Dedifferentiated amniotic fluid mesenchymal stem cell (primary cell): ENCODE results near the gene PIK3R6.

ENCODE experiments used
- DNase-seq: peaks from one replicate; pipeline ENCODE4 v3.0.0-alpha.2; 2016; ENCODE audit errors: extremely low spot score

PIK3R6 gene

GRCh38 chr17:8867361-8867981 lies at the start of gene PIK3R6:
TSS of gene PIK3R6 (minus strand) at chr17:8867674. CDS start at chr17:8849794, 17,880 bp downstream.
- no peak for DNase-seq

- no peak for DNase-seq
These were observed 49.0 kb upstream of the PIK3R6 start for GRCh38 chr17:8916466-8916865.

GRCh38 chr17:8914554-8914953 lies 47.1 kb upstream of the PIK3R6 start:
- DNase-seq = no peak

GRCh38 chr17:8913879-8914278 lies 46.4 kb upstream of the PIK3R6 start:
- DNase-seq = no peak

GRCh38 chr17:8913091-8913490 lies 45.6 kb upstream of the PIK3R6 start:
- DNase-seq = no peak

- no peak for DNase-seq
These were observed 44.9 kb upstream of the PIK3R6 start for GRCh38 chr17:8912084-8912981.

- DNase-seq = no peak
These were observed 43.6 kb upstream of the PIK3R6 start for GRCh38 chr17:8910969-8911604.

GRCh38 chr17:8909586-8910270 lies 42.3 kb upstream of the PIK3R6 start:
- DNase-seq = no peak

- DNase-seq = no peak
These were observed 37.9 kb upstream of the PIK3R6 start for GRCh38 chr17:8905331-8905730.

- no peak for DNase-seq
These were observed 37.2 kb upstream of the PIK3R6 start for GRCh38 chr17:8904686-8905085.

- DNase-seq = no peak
These were observed 36.7 kb upstream of the PIK3R6 start for GRCh38 chr17:8904201-8904600.

- no peak for DNase-seq
These were observed 33.4 kb upstream of the PIK3R6 start for GRCh38 chr17:8900626-8901585.

- DNase-seq = no peak
These were observed 32.7 kb upstream of the PIK3R6 start for GRCh38 chr17:8900207-8900606.

- DNase-seq = no peak
These were observed 31.2 kb upstream of the PIK3R6 start for GRCh38 chr17:8898636-8899035.

GRCh38 chr17:8898126-8898525 lies 30.7 kb upstream of the PIK3R6 start:
- DNase-seq = no peak

GRCh38 chr17:8896641-8897635 lies 29.5 kb upstream of the PIK3R6 start:
- no peak for DNase-seq

GRCh38 chr17:8896087-8896486 lies 28.6 kb upstream of the PIK3R6 start:
- no peak for DNase-seq

- DNase-seq = peak; percentile 69
These were observed 27.5 kb upstream of the PIK3R6 start for GRCh38 chr17:8894673-8895578.
